Measurements from ENCODE around the gene LRRC59. TPM values are rescaled to one million over a fixed set of nuclear protein-coding genes. Genes with fewer than 3 reads are reported as not detected.

The LRRC59 gene
- total RNA-seq, 4 donors from 2014 or later: 11.6 to 29.3 (median 24.2) TPM

GRCh38 chr17:50348522-50349242 lies 48.6 kb downstream of the LRRC59 start:
- intact Hi-C loops (cut with DNase I; ENCODE audit: low total_unique reads): no loop called here
- no peak for TF ChIP-seq CTCF (IDR thresholded peaks at IDR 0.05)
- TF ChIP-seq POLR2A (IDR thresholded peaks at IDR 0.05): no peak
- DNase-seq (ENCODE audit: low spot score in 2 of 2): peak in 1 of 2 donors; percentile 81
- whole genome bisulfite sequencing, 2 donors: 56 to 67% methylated on average over 7 of the region's 7 CpGs
- no peak overlapping the region for H3K4me3 ChIP-seq (ENCODE audit: low read depth, poor library complexity, severe bottlenecking)

GRCh38 chr17:50347894-50348291 lies 49.4 kb downstream of the LRRC59 start:
- DNase-seq (ENCODE audit: low spot score in 2 of 2): no peak
- no peak overlapping the region for H3K4me3 ChIP-seq (ENCODE audit: low read depth, poor library complexity, severe bottlenecking)
- intact Hi-C loops (cut with DNase I; ENCODE audit: low total_unique reads): no loop called here
- 59 to 69% methylated on average over 3 of the region's 3 CpGs for WGBS, 2 donors
- TF ChIP-seq POLR2A (IDR thresholded peaks at IDR 0.05) (no peak), CTCF (IDR thresholded peaks at IDR 0.05) (no peak)

GRCh38 chr17:50347117-50347893 lies 50.0 kb downstream of the LRRC59 start:
- no peak for TF ChIP-seq CTCF (IDR thresholded peaks at IDR 0.05)
- TF ChIP-seq POLR2A (IDR thresholded peaks at IDR 0.05): no peak
- DNase-seq (ENCODE audit: low spot score in 2 of 2): no peak
- H3K4me3 ChIP-seq (ENCODE audit: low read depth, poor library complexity, severe bottlenecking): peak overlapping the region; percentile 47
- WGBS, 2 donors: 20 to 30% methylated on average over 16 to 17 of the region's 17 CpGs
- intact Hi-C loops (cut with DNase I; ENCODE audit: low total_unique reads): no loop called here

GRCh38 chr17:50346313-50347116 lies 50.8 kb downstream of the LRRC59 start:
- peak; percentile 45 to 90 for DNase-seq (ENCODE audit: low spot score in 2 of 2)
- intact Hi-C loops (cut with DNase I; ENCODE audit: low total_unique reads): no loop called here
- WGBS, 2 donors: 0% methylated on average over 31 to 40 of the region's 57 CpGs
- H3K4me3 ChIP-seq (ENCODE audit: low read depth, poor library complexity, severe bottlenecking): peak overlapping the region; percentile 47
- TF ChIP-seq POLR2A (IDR thresholded peaks at IDR 0.05) (no peak), CTCF (IDR thresholded peaks at IDR 0.05) (no peak)

- TF ChIP-seq POLR2A (IDR thresholded peaks at IDR 0.05) (no peak), CTCF (IDR thresholded peaks at IDR 0.05) (no peak)
- DNase-seq (ENCODE audit: low spot score in 2 of 2): peak; percentile 78 to 95
- WGBS, 2 donors: 4 to 13% methylated on average over 8 to 34 of the region's 87 CpGs
- intact Hi-C loops (cut with DNase I; ENCODE audit: low total_unique reads): no loop called here
- peak within 1 kb of the TSS; percentile 47 for H3K4me3 ChIP-seq (ENCODE audit: low read depth, poor library complexity, severe bottlenecking)
Measured at GRCh38 chr17:50345432-50346312, 51.7 kb downstream of the LRRC59 start, which contains the start of gene XYLT2. TSS of gene XYLT2 (plus strand) at chr17:50346126. CDS start at chr17:50346141, 15 bp downstream.

Measured in lower leg skin (tissue), 4 donors.